T-cell (primary cell): ENCODE data around the gene CBFA2T2. TPM values are rescaled to one million over a fixed set of nuclear protein-coding genes. Genes with fewer than 3 reads are reported as not detected.

ENCODE experiments used
- ATAC-seq, 4 experiments: fragments of 200-7000 bp in 3 of 4; fragments of 150-1000 bp in 1 of 4; cut with Tn5 transposase; replicated peaks in 1 of 4; 1 replicate in 3 of 4; 2 replicates in 1 of 4; pipeline ENCODE4 v1.10.0; 2021; ENCODE audit warnings: moderate library complexity in 3 of 4, mild to moderate bottlenecking in 2 of 4, moderate number of reproducible peaks in 1 of 4
- CTCF ChIA-PET, 2 donors: fragments of 300-600 bp; sonication (Branson Sonifier 250); formaldehyde crosslinking; loops; one replicate each; lab custom pipeline; 2022; ENCODE audit warnings: antibody characterized with exemption in 2 of 2; lab: Charles Lee
- POLR2A ChIA-PET, 2 donors: fragments of 300-600 bp; sonication (Branson Sonifier 250); formaldehyde crosslinking; loops; one replicate each; lab custom pipeline; 2022; ENCODE audit warnings: antibody characterized with exemption in 2 of 2; lab: Charles Lee
- DNase-seq, 35 experiments: peaks; one replicate each; pipeline versions ENCODE4 v3.0.0 to v3.0.0-alpha.2; 2013 to 2023
- H3K27ac ChIP-seq: one replicate; pipeline ENCODE4 v1.5.1; 2013; ENCODE audit warnings: low read length
- H3K27me3 ChIP-seq, 2 experiments: replicated peaks in 1 of 2; 1 replicate in 1 of 2; 2 replicates in 1 of 2; pipeline versions ENCODE4 v1.6.1 to v1.7.0; 2013; ENCODE audit warnings: low read length in 1 of 2, mixed read lengths in 1 of 2; ENCODE audit not compliant: control insufficient read depth in 2 of 2, insufficient read depth in 2 of 2; ENCODE audit errors: extremely low read depth in 1 of 2
- H3K36me3 ChIP-seq, 2 donors: 1 replicate in 1 of 2; 2 replicates in 1 of 2; pipeline versions ENCODE4 v1.6.1 to v1.7.0; 2013; ENCODE audit warnings: low read length in 1 of 2; ENCODE audit not compliant: control insufficient read depth in 2 of 2, insufficient read depth in 1 of 2; ENCODE audit errors: extremely low read depth in 1 of 2
- H3K4me1 ChIP-seq, 2 experiments: 1 replicate in 1 of 2; 2 replicates in 1 of 2; pipeline versions ENCODE4 v1.6.1 to v1.7.0; 2013; ENCODE audit warnings: low read length in 2 of 2, mixed read lengths in 1 of 2; ENCODE audit not compliant: insufficient read depth in 2 of 2, control insufficient read depth in 1 of 2; ENCODE audit errors: extremely low read depth in 1 of 2
- H3K4me3 ChIP-seq, 2 donors: 1 replicate in 1 of 2; 2 replicates in 1 of 2; pipeline versions ENCODE4 v1.5.1 to v1.7.0; 2013; ENCODE audit warnings: mild to moderate bottlenecking in 2 of 2, low read length in 1 of 2, moderate library complexity in 1 of 2; ENCODE audit not compliant: control insufficient read depth in 1 of 2; ENCODE audit errors: extremely low read depth in 1 of 2
- H3K9me3 ChIP-seq: 2 replicates; pipeline ENCODE4 v1.7.0; 2013
- H3K27ac Mint-ChIP-seq, 2 donors: one replicate each; pipeline ENCODE4 v1.8.0; 2020 to 2021; ENCODE audit warnings: mild to moderate bottlenecking in 2 of 2, mixed read lengths in 2 of 2
- H3K27me3 Mint-ChIP-seq, 2 donors: one replicate each; pipeline ENCODE4 v1.8.0; 2021 to 2022; ENCODE audit warnings: mixed read lengths in 2 of 2
- H3K36me3 Mint-ChIP-seq: one replicate; pipeline ENCODE4 v1.8.0; 2021; ENCODE audit warnings: mixed read lengths
- H3K4me1 Mint-ChIP-seq, 3 donors: one replicate each; pipeline ENCODE4 v1.8.0; 2020 to 2022; ENCODE audit warnings: mixed read lengths in 3 of 3, mild to moderate bottlenecking in 1 of 3
- H3K4me3 Mint-ChIP-seq, 3 donors: one replicate each; pipeline ENCODE4 v1.8.0; 2020 to 2022; ENCODE audit warnings: mild to moderate bottlenecking in 3 of 3, mixed read lengths in 3 of 3, moderate library complexity in 3 of 3
- H3K9me3 Mint-ChIP-seq, 3 donors: one replicate each; pipeline ENCODE4 v1.8.0; 2020 to 2022; ENCODE audit warnings: mixed read lengths in 3 of 3
- WGBS: methylation state at CpG from one replicate; pipeline ENCODE4 v1.1.5; 2013; ENCODE audit warnings: missing lambda C conversion rate; ENCODE audit not compliant: insufficient coverage; 5-methylcytosine and 5-hydroxymethylcytosine counted together
- total RNA-seq, 35 experiments: library from RNA in 6 of 35; stranded (reverse) in 6 of 35; fragments of 120-200 nt in 1 of 35; gene quantifications; one replicate each; pipeline versions ENCODE4 v1.2.1 to v1.2.4 and lab custom pipeline; 2013 to 2026

CBFA2T2 gene
- total RNA-seq, 5 donors from 2014 or later (not counting 1 experiment from before 2014, with no cell fraction given): 25.2 to 34.2 (median 31.0) TPM

DNA sequence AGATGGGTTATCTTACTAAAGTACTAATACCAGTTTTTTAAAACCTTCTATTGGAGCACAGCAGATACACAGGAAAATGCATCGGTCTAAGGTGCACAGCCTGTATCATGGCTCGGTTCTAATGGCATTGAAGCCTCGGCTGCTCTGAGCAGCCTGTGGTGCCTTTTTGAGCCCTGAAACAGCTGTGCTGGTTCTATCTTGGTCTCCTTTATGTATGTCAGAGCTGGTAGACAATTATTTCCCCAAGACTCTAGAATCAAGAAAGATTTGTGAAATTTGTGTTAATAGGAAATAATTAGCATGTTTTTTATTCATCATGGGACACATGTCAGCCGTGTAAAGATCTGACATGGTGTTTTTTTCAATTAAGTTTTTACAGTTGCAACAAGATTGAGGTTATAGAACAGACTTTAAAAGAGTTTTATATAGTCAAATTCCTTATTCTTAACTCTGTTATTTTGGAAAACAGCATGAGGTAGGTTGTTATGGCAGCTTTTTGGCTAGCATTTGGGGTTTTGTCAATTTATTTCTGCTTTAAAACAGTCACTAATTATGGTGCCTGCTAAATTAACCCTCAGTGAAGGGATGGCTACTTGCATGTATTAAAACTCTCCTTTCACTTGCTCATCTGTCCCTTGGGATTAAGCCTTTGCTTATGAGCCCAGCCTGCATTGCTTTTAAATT is 132.0 kb downstream of the CBFA2T2 start:
- ChIA-PET CTCF (interaction anchor here in 1 of 2 donors (0.6 kb wide), 1 partner anchor 245 kb away, joined by 4 read pairs; no protein-coding TSS in a partner anchor), POLR2A (no interaction called here)
- Histone ChIP-seq H3K9me3 (no peaks in the 10 kb centered on the region), H3K4me3 (no peak overlapping the region), H3K4me1 (peaks cover 3 to 25% of the 10 kb centered on the region in 2 experiments), H3K27me3 (no peaks in the 10 kb centered on the region), H3K27ac (no peak overlapping the region), H3K36me3 (peaks cover 4 to 33% of the 10 kb centered on the region in 2 donors)
- H3K36me3 Mint-ChIP-seq: peaks cover 52% of the 10 kb centered on the region
- peaks cover 18 to 31% (median 30%) of the 10 kb centered on the region in 3 donors for H3K4me1 Mint-ChIP-seq
- 100% methylated on average over 1 of the region's 4 CpGs for WGBS
- ATAC-seq (no peak), DNase-seq (no peak)
- H3K4me3 Mint-ChIP-seq: no peak overlapping the region
- peak overlapping the region in 1 of 2 donors; percentile 22 for H3K27ac Mint-ChIP-seq
- no peaks in the 10 kb centered on the region for H3K27me3 Mint-ChIP-seq
- peaks cover 0 to 3% (median 0%) of the 10 kb centered on the region in 3 donors for H3K9me3 Mint-ChIP-seq

DNA sequence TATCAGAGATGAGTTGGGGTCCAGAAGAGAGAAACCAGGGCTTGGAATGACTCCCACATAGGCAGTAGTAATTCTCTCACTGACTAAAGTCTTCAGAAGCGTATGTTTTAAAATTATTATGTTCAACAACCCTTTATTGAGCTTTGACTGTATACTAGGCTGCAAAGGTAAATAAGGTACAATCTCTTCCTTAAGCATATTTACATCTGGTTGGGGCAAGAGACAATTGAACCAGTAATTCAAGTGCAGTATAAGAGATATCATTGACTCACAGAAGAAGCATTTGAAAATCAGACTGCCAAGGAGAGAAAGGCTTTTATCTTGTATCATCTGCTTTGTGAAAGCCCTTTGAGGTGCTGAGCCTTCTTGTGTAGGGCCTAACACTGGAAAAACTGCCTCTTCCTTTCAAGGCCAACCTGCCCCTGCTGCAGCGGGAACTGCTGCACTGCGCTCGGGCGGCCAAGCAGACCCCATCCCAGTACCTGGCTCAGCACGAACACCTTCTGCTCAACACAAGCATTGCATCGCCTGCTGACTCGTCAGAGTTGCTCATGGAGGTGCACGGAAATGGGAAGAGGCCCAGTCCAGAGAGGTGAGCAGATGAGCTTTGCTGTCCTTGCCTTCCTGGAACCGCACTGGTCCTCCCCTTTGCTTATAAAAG is 132.9 kb downstream of the CBFA2T2 start:
- 100% methylated on average over 6 of the region's 10 CpGs for WGBS
- Mint-ChIP-seq H3K4me1 (peaks cover 13 to 31% (median 30%) of the 10 kb centered on the region in 3 donors), H3K9me3 (peaks cover 0 to 3% (median 0%) of the 10 kb centered on the region in 3 donors), H3K4me3 (no peak overlapping the region), H3K27me3 (no peaks in the 10 kb centered on the region), H3K36me3 (peaks cover 54% of the 10 kb centered on the region), H3K27ac (peak overlapping the region in 1 of 2 donors; percentile 72)
- peaks cover 10 to 36% of the 10 kb centered on the region in 2 donors for H3K36me3 ChIP-seq
- ChIA-PET CTCF (no interaction called here), POLR2A (no interaction called here)
- H3K27ac ChIP-seq: no peak overlapping the region
- DNase-seq (no peak), ATAC-seq (no peak)
- H3K27me3 ChIP-seq: no peaks in the 10 kb centered on the region
- no peak overlapping the region for H3K4me3 ChIP-seq
- no peaks in the 10 kb centered on the region for H3K9me3 ChIP-seq
- peaks cover 3 to 25% of the 10 kb centered on the region in 2 experiments for H3K4me1 ChIP-seq

DNA sequence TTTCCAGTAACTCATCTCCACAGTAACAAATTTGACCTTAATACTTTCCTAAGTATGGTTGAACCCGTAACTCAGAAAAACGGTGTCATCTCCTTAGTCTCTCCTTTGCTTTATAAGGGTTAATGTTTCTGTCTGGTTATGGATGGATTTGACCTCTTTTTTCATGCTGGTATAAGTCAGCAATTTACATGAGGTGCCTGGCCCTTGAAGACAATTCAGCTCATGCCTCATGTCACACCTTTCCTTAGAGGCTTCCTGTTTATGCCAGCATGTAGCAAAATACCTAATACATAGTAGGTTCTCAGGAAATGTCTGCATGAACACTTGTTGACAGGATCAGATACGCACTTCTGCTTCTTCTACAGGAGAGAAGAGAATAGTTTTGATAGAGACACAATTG is 134.5 kb downstream of the CBFA2T2 start:
- Mint-ChIP-seq H3K4me1 (peaks cover 13 to 31% (median 30%) of the 10 kb centered on the region in 3 donors), H3K9me3 (peaks cover 0 to 3% (median 0%) of the 10 kb centered on the region in 3 donors), H3K36me3 (peaks cover 63% of the 10 kb centered on the region), H3K27me3 (no peaks in the 10 kb centered on the region), H3K27ac (peak overlapping the region; percentile 82 to 85), H3K4me3 (peak overlapping the region in 1 of 3 donors; percentile 15)
- Histone ChIP-seq H3K27me3 (no peaks in the 10 kb centered on the region), H3K4me3 (no peak overlapping the region), H3K4me1 (peaks cover 3 to 25% of the 10 kb centered on the region in 2 experiments), H3K27ac (peak overlapping the region; percentile 39), H3K36me3 (peaks cover 10 to 50% of the 10 kb centered on the region in 2 donors), H3K9me3 (no peaks in the 10 kb centered on the region)
- CTCF ChIA-PET: no interaction called here
- POLR2A ChIA-PET: interaction anchor here in 1 of 2 donors (0.5 kb wide), 1 partner anchor 369 kb away, joined by 3 read pairs; no protein-coding TSS in a partner anchor
- ATAC-seq (peak in 3 of 4 experiments; percentile 43 to 81 (median 45)), DNase-seq (peak in 1 of 35 experiments; percentile 52)
- no CpG with 5 or more reads among the region's 3 CpGs for WGBS

DNA sequence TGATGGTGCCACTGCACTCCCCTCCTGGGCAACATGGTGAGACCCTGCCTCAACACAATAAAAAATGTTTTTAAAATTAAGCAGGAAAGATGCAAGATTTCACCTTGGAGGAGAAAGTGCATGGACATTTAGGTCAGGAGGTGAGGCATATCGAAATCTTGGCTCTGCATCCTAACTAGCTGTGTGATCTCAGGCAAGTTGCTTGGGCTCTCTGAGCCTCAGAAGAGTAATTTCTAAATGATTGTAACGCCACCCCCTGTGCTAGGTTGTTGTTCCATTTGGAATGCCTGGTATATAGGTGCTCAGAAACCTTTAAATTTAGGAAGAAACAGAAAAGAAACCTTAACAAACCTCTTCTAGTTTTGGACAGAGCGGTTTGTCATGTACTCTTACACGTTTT is 136.3 kb downstream of the CBFA2T2 start:
- Mint-ChIP-seq H3K9me3 (peaks cover 0 to 3% (median 0%) of the 10 kb centered on the region in 3 donors), H3K27ac (peak overlapping the region; percentile 22 to 85), H3K4me3 (no peak overlapping the region), H3K4me1 (peaks cover 13 to 31% (median 30%) of the 10 kb centered on the region in 3 donors), H3K27me3 (no peaks in the 10 kb centered on the region), H3K36me3 (peaks cover 70% of the 10 kb centered on the region)
- H3K27me3 ChIP-seq: no peaks in the 10 kb centered on the region
- ATAC-seq (no peak), DNase-seq (no peak)
- WGBS: 100% methylated on average over 2 of the region's 4 CpGs
- POLR2A ChIA-PET: interaction anchor here in 1 of 2 donors (0.6 kb wide), 1 partner anchor 611 kb away, joined by 3 read pairs; no protein-coding TSS in a partner anchor
- H3K4me1 ChIP-seq: peaks cover 3 to 25% of the 10 kb centered on the region in 2 experiments
- no peak overlapping the region for H3K27ac ChIP-seq
- no peak overlapping the region for H3K4me3 ChIP-seq
- H3K9me3 ChIP-seq: no peaks in the 10 kb centered on the region
- CTCF ChIA-PET: no interaction called here
- H3K36me3 ChIP-seq: peaks cover 13 to 55% of the 10 kb centered on the region in 2 donors

DNA sequence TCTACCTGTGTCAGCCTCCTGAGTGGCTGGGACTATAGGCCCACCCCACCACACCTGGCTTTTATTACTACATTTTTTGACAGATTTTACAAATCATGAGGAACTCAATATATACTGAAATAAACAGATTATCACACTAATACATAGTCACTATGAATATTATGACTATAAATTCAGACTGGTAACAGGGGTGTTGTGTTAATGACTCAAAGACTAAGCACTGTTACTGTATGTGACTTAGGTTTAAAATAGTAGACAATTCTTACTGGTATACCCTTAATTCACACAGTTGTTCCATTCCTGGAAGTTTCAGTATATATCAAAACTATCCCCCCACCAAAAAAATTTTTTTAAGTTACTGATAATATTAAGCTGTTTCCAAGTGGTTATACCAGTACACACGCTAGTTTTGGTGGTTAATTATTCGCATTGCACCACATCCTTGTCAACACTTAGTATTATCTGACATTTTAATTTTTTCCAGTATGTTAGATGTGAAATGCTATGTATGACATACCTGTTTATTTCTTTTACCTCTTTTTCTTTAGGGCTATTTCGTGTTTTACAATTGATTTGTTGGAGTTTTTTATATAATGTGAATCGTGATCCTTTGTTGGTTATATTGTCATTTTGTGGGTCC is 137.8 kb downstream of the CBFA2T2 start:
- no CpG with 5 or more reads among the region's 4 CpGs for WGBS
- Histone ChIP-seq H3K9me3 (no peaks in the 10 kb centered on the region), H3K4me3 (no peak overlapping the region), H3K36me3 (peaks cover 13 to 67% of the 10 kb centered on the region in 2 donors), H3K4me1 (peaks cover 3 to 27% of the 10 kb centered on the region in 2 experiments), H3K27me3 (no peaks in the 10 kb centered on the region), H3K27ac (no peak overlapping the region)
- POLR2A ChIA-PET: no interaction called here
- CTCF ChIA-PET: interaction anchor here in 1 of 2 donors (0.6 kb wide), 1 partner anchor 867 kb away, joined by 5 read pairs; no protein-coding TSS in a partner anchor
- Mint-ChIP-seq H3K4me3 (no peak overlapping the region), H3K27me3 (no peaks in the 10 kb centered on the region), H3K9me3 (peaks cover 0 to 3% (median 0%) of the 10 kb centered on the region in 3 donors), H3K4me1 (peaks cover 13 to 27% (median 26%) of the 10 kb centered on the region in 3 donors), H3K27ac (peak overlapping the region in 1 of 2 donors; percentile 58), H3K36me3 (peaks cover 67% of the 10 kb centered on the region)
- ATAC-seq (no peak), DNase-seq (no peak)

DNA sequence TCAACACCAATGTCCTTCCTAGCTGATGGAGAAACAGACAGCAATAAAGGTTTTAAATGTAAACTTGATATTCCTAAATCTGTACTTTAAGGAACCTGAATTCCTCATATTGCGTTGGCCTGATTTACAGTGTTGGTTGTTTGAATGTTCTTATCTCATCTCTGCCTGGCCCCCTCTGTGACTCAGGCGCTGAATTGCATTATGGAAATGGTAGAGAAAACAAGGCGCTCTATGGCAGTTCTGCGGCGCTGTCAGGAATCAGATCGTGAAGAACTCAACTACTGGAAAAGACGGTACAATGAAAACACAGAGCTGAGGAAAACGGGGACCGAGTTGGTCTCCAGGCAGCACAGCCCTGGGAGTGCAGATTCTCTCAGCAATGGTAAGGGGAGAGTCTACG is 139.6 kb downstream of the CBFA2T2 start:
- DNase-seq (no peak), ATAC-seq (no peak)
- Mint-ChIP-seq H3K27me3 (no peaks in the 10 kb centered on the region), H3K36me3 (peaks cover 53% of the 10 kb centered on the region), H3K9me3 (peaks cover 0 to under 1% (median 0%) of the 10 kb centered on the region in 3 donors), H3K27ac (peak overlapping the region in 1 of 2 donors; percentile 3), H3K4me1 (peaks cover 13 to 19% (median 19%) of the 10 kb centered on the region in 3 donors), H3K4me3 (no peak overlapping the region)
- no peak overlapping the region for H3K27ac ChIP-seq
- H3K4me3 ChIP-seq: no peak overlapping the region
- H3K4me1 ChIP-seq: peaks cover 3 to 20% of the 10 kb centered on the region in 2 experiments
- no peaks in the 10 kb centered on the region for H3K9me3 ChIP-seq
- no peaks in the 10 kb centered on the region for H3K27me3 ChIP-seq
- WGBS: 99% methylated on average over 8 of the region's 10 CpGs
- ChIA-PET CTCF (no interaction called here), POLR2A (no interaction called here)
- peaks cover 13 to 67% of the 10 kb centered on the region in 2 donors for H3K36me3 ChIP-seq
